Measurements from ENCODE around the gene NTMT1. TPM values are rescaled to one million over a fixed set of nuclear protein-coding genes. Genes with fewer than 3 reads are reported as not detected.
"Not testable (repeated sequence)": the region's sequence is repeated elsewhere in the genome, so short reads cannot be mapped to it uniquely, and the experiment has no call there.

Gene NTMT1
- total RNA-seq, 1 donor from 2014 or later: 55.1 TPM

DNA sequence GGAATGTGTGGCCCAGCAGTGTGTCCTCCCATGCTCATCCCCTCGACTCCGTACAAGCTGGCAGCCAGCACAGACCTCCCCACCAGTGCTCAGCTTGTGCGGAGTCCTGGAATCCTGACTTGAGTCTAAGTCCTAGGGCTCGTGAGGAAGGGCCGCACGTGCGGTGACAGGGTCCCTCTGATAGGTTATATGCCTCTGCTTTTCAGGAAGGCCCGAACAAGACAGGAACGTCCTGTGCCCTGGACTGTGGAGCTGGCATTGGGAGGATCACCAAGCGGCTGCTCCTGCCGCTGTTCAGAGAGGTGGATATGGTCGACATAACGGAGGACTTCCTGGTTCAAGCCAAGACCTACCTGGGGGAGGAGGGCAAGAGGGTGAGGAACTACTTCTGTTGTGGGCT is 7.9 kb downstream of the NTMT1 start:
- Histone ChIP-seq H3K79me2 (ENCODE audit: insufficient read depth, low read length) (peaks cover 92% of the 10 kb centered on the region), H3K4me3 (ENCODE audit: insufficient read depth, low read depth, low read length) (no peak overlapping the region), H3K27ac (ENCODE audit: low read depth, low read length) (no peak overlapping the region), H3K4me1 (ENCODE audit: insufficient read depth, low read length) (peaks cover 24% of the 10 kb centered on the region), H3K4me2 (ENCODE audit: low read length) (no peak overlapping the region), H3K27me3 (ENCODE audit: insufficient read depth, low read length) (no peaks in the 10 kb centered on the region), H3K9me3 (ENCODE audit: insufficient read depth, low read depth, low read length) (no peaks in the 10 kb centered on the region), H2AFZ (ENCODE audit: low read depth, low read length) (no peak overlapping the region), H3K9ac (ENCODE audit: low read length) (no peak overlapping the region), H4K20me1 (ENCODE audit: insufficient read depth, low read length) (peaks cover 91% of the 10 kb centered on the region), H3K36me3 (ENCODE audit: insufficient read depth, low read length) (peaks cover 26% of the 10 kb centered on the region)
- TF ChIP-seq, protein P1, sequence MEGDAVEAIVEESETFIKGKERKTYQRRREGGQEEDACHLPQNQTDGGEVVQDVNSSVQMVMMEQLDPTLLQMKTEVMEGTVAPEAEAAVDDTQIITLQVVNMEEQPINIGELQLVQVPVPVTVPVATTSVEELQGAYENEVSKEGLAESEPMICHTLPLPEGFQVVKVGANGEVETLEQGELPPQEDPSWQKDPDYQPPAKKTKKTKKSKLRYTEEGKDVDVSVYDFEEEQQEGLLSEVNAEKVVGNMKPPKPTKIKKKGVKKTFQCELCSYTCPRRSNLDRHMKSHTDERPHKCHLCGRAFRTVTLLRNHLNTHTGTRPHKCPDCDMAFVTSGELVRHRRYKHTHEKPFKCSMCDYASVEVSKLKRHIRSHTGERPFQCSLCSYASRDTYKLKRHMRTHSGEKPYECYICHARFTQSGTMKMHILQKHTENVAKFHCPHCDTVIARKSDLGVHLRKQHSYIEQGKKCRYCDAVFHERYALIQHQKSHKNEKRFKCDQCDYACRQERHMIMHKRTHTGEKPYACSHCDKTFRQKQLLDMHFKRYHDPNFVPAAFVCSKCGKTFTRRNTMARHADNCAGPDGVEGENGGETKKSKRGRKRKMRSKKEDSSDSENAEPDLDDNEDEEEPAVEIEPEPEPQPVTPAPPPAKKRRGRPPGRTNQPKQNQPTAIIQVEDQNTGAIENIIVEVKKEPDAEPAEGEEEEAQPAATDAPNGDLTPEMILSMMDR (IDR thresholded peaks at IDR 0.05; ENCODE audit: insufficient read depth, low read depth, low read length): no peak
- TF ChIP-seq EZH2 (IDR thresholded peaks at IDR 0.05; ENCODE audit: insufficient read depth, low read length): no peak
- H3K36me3 Mint-ChIP-seq (ENCODE audit: low read depth, unreplicated experiment): peaks cover 18% of the 10 kb centered on the region
- H3K27me3 Mint-ChIP-seq (ENCODE audit: low read depth, unreplicated experiment): no peaks in the 10 kb centered on the region
- H3K27ac Mint-ChIP-seq (ENCODE audit: unreplicated experiment): no peak overlapping the region
- H3K4me3 Mint-ChIP-seq (ENCODE audit: unreplicated experiment): no peak overlapping the region
- no peak for FAIRE-seq
- no peaks in the 10 kb centered on the region for H3K9me3 Mint-ChIP-seq (ENCODE audit: unreplicated experiment)
- no peak for DNase-seq (ENCODE audit: low read depth)
- peaks cover 29% of the 10 kb centered on the region for H3K4me1 Mint-ChIP-seq (ENCODE audit: low read depth, unreplicated experiment)

DNA sequence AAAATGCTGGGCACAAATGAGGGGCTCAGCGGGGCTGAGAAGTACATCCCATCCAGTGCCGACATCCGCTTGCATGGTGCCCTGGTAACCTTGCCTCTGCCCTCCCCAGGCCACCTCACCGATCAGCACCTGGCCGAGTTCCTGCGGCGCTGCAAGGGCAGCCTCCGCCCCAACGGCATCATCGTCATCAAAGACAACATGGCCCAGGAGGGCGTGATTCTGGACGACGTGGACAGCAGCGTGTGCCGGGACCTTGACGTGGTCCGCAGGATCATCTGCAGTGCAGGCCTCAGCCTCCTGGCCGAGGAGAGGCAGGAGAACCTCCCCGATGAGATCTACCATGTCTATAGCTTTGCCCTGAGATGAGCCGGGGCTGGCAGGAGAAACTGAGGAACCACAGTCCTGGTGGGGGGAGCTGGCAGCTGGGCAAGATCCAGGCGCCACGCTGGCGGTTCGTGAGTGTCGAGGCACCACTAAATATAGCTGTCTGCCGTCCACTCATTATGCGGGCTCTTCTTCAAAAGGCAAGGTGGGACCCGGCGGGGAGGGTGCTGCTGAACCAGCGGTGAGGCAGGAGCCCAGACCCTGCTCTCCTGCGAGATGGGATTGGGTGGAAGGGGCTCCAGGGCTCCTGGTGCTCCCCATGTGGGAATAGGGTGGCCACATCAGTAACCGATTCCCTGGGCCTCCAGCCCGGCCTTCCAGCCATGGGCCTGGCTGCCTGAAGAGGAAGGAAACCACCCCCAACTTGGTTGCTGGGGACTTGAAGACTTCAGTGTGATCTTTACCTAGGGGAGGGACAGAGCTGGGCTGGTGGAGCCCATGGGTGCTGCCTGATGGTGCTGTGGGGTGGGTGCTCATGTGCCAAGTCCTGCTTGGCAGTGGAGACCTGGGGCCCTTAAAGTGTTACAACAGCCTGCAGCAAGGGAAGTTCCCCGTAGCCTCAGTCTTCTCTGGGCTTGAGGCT is 9.4 kb downstream of the NTMT1 start:
- Histone ChIP-seq H3K36me3 (ENCODE audit: insufficient read depth, low read length) (peaks cover 28% of the 10 kb centered on the region), H3K9ac (ENCODE audit: low read length) (no peak overlapping the region), H2AFZ (ENCODE audit: low read depth, low read length) (no peak overlapping the region), H3K27ac (ENCODE audit: low read depth, low read length) (no peak overlapping the region), H3K4me2 (ENCODE audit: low read length) (no peak overlapping the region), H3K4me3 (ENCODE audit: insufficient read depth, low read depth, low read length) (no peak overlapping the region), H3K4me1 (ENCODE audit: insufficient read depth, low read length) (peaks cover 34% of the 10 kb centered on the region), H3K9me3 (ENCODE audit: insufficient read depth, low read depth, low read length) (no peaks in the 10 kb centered on the region), H3K27me3 (ENCODE audit: insufficient read depth, low read length) (no peaks in the 10 kb centered on the region), H4K20me1 (ENCODE audit: insufficient read depth, low read length) (peaks cover 91% of the 10 kb centered on the region), H3K79me2 (ENCODE audit: insufficient read depth, low read length) (peaks cover 92% of the 10 kb centered on the region)
- H3K4me3 Mint-ChIP-seq (ENCODE audit: unreplicated experiment): no peak overlapping the region
- no peak for FAIRE-seq
- no peaks in the 10 kb centered on the region for H3K27me3 Mint-ChIP-seq (ENCODE audit: low read depth, unreplicated experiment)
- H3K27ac Mint-ChIP-seq (ENCODE audit: unreplicated experiment): no peak overlapping the region
- peaks cover 18% of the 10 kb centered on the region for H3K36me3 Mint-ChIP-seq (ENCODE audit: low read depth, unreplicated experiment)
- no peaks in the 10 kb centered on the region for H3K9me3 Mint-ChIP-seq (ENCODE audit: unreplicated experiment)
- H3K4me1 Mint-ChIP-seq (ENCODE audit: low read depth, unreplicated experiment): peaks cover 26% of the 10 kb centered on the region
- no peak for DNase-seq (ENCODE audit: low read depth)
- TF ChIP-seq, protein P1 (IDR thresholded peaks at IDR 0.05; ENCODE audit: insufficient read depth, low read depth, low read length): no peak
- no peak for TF ChIP-seq EZH2 (IDR thresholded peaks at IDR 0.05; ENCODE audit: insufficient read depth, low read length)

DNA sequence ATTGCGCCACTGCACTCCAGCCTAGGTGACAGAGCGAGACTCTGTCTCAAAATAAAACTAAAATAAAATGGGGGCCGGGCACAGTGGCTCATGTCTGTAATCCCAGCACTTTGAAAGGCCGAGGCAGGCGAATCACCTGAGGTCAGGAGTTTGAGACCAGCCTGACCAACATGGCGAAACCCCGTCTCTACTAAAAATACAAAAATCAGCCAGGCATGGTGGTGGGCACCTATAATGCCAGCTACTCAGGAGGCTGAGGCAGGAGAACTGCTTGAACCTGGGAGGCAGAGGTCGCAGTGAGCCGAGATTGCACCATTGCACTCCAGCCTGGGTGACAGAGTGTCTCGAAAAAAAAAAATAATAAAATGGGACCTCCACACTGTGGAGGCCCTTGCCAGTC is 10.4 kb downstream of the NTMT1 start:
- H3K9me3 ChIP-seq (ENCODE audit: insufficient read depth, low read depth, low read length); H3K9ac ChIP-seq (ENCODE audit: low read length); H3K4me3 Mint-ChIP-seq (ENCODE audit: unreplicated experiment); FAIRE-seq; H3K27me3 ChIP-seq (ENCODE audit: insufficient read depth, low read length); H2AFZ ChIP-seq (ENCODE audit: low read depth, low read length); DNase-seq (ENCODE audit: low read depth); H3K27ac ChIP-seq (ENCODE audit: low read depth, low read length); H3K4me3 ChIP-seq (ENCODE audit: insufficient read depth, low read depth, low read length); H3K9me3 Mint-ChIP-seq (ENCODE audit: unreplicated experiment); H3K4me2 ChIP-seq (ENCODE audit: low read length); H3K27ac Mint-ChIP-seq (ENCODE audit: unreplicated experiment); H3K27me3 Mint-ChIP-seq (ENCODE audit: low read depth, unreplicated experiment): not testable (repeated sequence)
- peaks cover 34% of the 10 kb centered on the region for H3K4me1 ChIP-seq (ENCODE audit: insufficient read depth, low read length)
- H4K20me1 ChIP-seq (ENCODE audit: insufficient read depth, low read length): peaks cover 91% of the 10 kb centered on the region
- peaks cover 28% of the 10 kb centered on the region for H3K36me3 ChIP-seq (ENCODE audit: insufficient read depth, low read length)
- Mint-ChIP-seq H3K4me1 (ENCODE audit: low read depth, unreplicated experiment) (peaks cover 23% of the 10 kb centered on the region), H3K36me3 (ENCODE audit: low read depth, unreplicated experiment) (peaks cover 18% of the 10 kb centered on the region)
- peaks cover 92% of the 10 kb centered on the region for H3K79me2 ChIP-seq (ENCODE audit: insufficient read depth, low read length)
